H1 (cell line): ENCODE data around the gene NDUFA11. TPM values are rescaled to one million over a fixed set of nuclear protein-coding genes. Genes with fewer than 3 reads are reported as not detected.

Experiments
- KDM5A ChIP-seq: fragments of 200-600 bp; IDR thresholded peaks from 2 replicates; pipeline ENCODE4 v1.7.1; 2012; ENCODE audit warnings: mild to moderate bottlenecking, low read length, inconsistent platforms, mixed read lengths
- RBBP5 ChIP-seq: IDR thresholded peaks from 2 replicates; pipeline ENCODE4 v1.7.1; 2012; ENCODE audit warnings: low read depth, mild to moderate bottlenecking, inconsistent platforms, low read length, moderate library complexity, borderline replicate concordance
- polyA plus RNA-seq, 7 experiments: library from polyadenylated mRNA; depleted of rRNA in 3 of 7; stranded (reverse) in 5 of 7; unstranded in 2 of 7; fragments of >200 nt in 5 of 7; fragments of 200-250 nt in 2 of 7; gene quantifications; 1 replicate in 5 of 7; 2 replicates in 1 of 7; 4 replicates in 1 of 7; pipeline versions ENCODE4 v1.2.1 to v1.2.3, GENCODE V29; 2011 to 2013; ENCODE audit warnings: missing spikeins in 2 of 7, mixed read lengths in 2 of 7
- total RNA-seq: library from RNA; stranded (reverse); fragmentation: NEBNext Ultra II Directional; extraction: Animal tissue kit (Norgen Biotek cat#: 25700); gene quantifications from 2 replicates; pipeline ENCODE4 v1.2.1, GENCODE V29; 2021
- TF ChIP-seq, protein P1 (sequence below): IDR thresholded peaks from 2 replicates; pipeline ENCODE4 v1.6.1; 2012; ENCODE audit warnings: low read length, inconsistent platforms

Gene NDUFA11
- total and polyA plus RNA-seq, 2 of the 8 experiments (the other 6 are each of a cell fraction or from before 2014, with no cell fraction given), result 205 to 1,037 TPM

- TF ChIP-seq, protein P1, sequence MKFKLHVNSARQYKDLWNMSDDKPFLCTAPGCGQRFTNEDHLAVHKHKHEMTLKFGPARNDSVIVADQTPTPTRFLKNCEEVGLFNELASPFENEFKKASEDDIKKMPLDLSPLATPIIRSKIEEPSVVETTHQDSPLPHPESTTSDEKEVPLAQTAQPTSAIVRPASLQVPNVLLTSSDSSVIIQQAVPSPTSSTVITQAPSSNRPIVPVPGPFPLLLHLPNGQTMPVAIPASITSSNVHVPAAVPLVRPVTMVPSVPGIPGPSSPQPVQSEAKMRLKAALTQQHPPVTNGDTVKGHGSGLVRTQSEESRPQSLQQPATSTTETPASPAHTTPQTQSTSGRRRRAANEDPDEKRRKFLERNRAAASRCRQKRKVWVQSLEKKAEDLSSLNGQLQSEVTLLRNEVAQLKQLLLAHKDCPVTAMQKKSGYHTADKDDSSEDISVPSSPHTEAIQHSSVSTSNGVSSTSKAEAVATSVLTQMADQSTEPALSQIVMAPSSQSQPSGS, result no peak; the same call in 1 of the 2 replicates
- TF ChIP-seq RBBP5 (0 out of 2 replicates have a peak, but pooled peaks have one; percentile 15), KDM5A (0 out of 2 replicates have a peak, but pooled peaks have one; percentile 5)
Measured at GRCh38 chr19:5903056-5903623, 450 bp downstream of the NDUFA11 start (continued).
